GM21737 (cell line): ENCODE data around the gene KRTAP9-8.
"Not testable (repeated sequence)": the region's sequence is repeated elsewhere in the genome, so short reads cannot be mapped to it uniquely, and the experiment has no call there.

ENCODE experiments used
- ATAC-seq: cut with Tn5 transposase; IDR thresholded peaks from one replicate; pipeline ENCODE4 v1.9.1; 2021; ENCODE audit warnings: mild to moderate bottlenecking, moderate library complexity; ENCODE audit not compliant: unreplicated experiment

Gene KRTAP9-8

GRCh38 chr17:41255381-41256290 is 17.8 kb downstream of the KRTAP9-8 start, which contains the start of gene KRTAP9-9:
Gene KRTAP9-9 (plus strand): TSS chr17:41255384.
- not testable (repeated sequence) for ATAC-seq

- no peak for ATAC-seq
Measured at GRCh38 chr17:41256291-41256685, 18.5 kb downstream of the KRTAP9-8 start.

GRCh38 chr17:41258406-41258805 is 20.6 kb downstream of the KRTAP9-8 start:
- ATAC-seq = no peak

GRCh38 chr17:41263212-41263611 is 25.4 kb downstream of the KRTAP9-8 start:
- ATAC-seq = no peak

- ATAC-seq = no peak
Measured at GRCh38 chr17:41264599-41264998, 26.8 kb downstream of the KRTAP9-8 start.

- ATAC-seq = no peak
Measured at GRCh38 chr17:41265078-41265477, 27.3 kb downstream of the KRTAP9-8 start, which contains the start of gene KRTAP9-6. Gene KRTAP9-6 (plus strand): TSS chr17:41265378. CDS start chr17:41265378, 0 bp downstream.

- ATAC-seq = no peak
Measured at GRCh38 chr17:41267711-41268110, 29.9 kb downstream of the KRTAP9-8 start.

GRCh38 chr17:41271323-41271722 is 33.5 kb downstream of the KRTAP9-8 start:
- not testable (repeated sequence) for ATAC-seq

- no peak for ATAC-seq
Measured at GRCh38 chr17:41271858-41272257, 34.1 kb downstream of the KRTAP9-8 start.

GRCh38 chr17:41275648-41276190 is 37.9 kb downstream of the KRTAP9-8 start, which contains the start of gene KRTAP9-7:
Gene KRTAP9-7 (plus strand): TSS chr17:41275698. CDS start chr17:41275698, 0 bp downstream.
- ATAC-seq = not testable (repeated sequence)

GRCh38 chr17:41278176-41278955 is 40.6 kb downstream of the KRTAP9-8 start:
- no peak for ATAC-seq

GRCh38 chr17:41284043-41284442 is 46.2 kb downstream of the KRTAP9-8 start:
- ATAC-seq = no peak

GRCh38 chr17:41284546-41284945 is 46.7 kb downstream of the KRTAP9-8 start:
- ATAC-seq = no peak

- ATAC-seq = no peak
Measured at GRCh38 chr17:41287050-41287449, 49.3 kb downstream of the KRTAP9-8 start.
